Hepatocyte (in vitro differentiated cells): ENCODE measurements around the gene ORM2.

Experiments
- EZH2 ChIP-seq: fragments of 200-600 bp; sonication (generic); IDR thresholded peaks from 2 replicates; pipeline ENCODE4 v1.6.1; 2016; ENCODE audit warnings: antibody characterized with exemption, mild to moderate bottlenecking, borderline replicate concordance
- TF ChIP-seq, protein P1 (sequence below): fragments of 200-600 bp; sonication (generic); IDR thresholded peaks from 2 replicates; pipeline ENCODE4 v1.5.1; 2016; ENCODE audit warnings: antibody characterized with exemption, mild to moderate bottlenecking; ENCODE audit not compliant: poor library complexity

DNA sequence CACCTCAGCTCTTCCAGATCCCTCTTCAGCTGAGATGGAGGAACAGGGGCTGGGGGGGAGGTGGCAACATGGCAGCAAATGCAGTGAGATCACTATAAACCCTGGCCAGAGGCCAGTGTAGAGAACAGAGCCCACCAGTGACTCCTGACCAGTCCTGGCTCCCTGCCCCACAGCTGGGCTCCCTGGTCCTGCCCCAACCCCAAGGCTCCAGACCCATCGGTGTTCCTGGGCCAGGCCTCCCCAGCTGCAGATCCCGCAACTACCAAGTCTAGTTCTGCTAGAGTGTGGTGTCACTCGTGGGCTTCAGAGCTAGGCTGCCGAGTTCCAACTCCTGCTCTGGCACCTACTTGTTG is 41.3 kb downstream of the ORM2 start:
- TF ChIP-seq, protein P1, sequence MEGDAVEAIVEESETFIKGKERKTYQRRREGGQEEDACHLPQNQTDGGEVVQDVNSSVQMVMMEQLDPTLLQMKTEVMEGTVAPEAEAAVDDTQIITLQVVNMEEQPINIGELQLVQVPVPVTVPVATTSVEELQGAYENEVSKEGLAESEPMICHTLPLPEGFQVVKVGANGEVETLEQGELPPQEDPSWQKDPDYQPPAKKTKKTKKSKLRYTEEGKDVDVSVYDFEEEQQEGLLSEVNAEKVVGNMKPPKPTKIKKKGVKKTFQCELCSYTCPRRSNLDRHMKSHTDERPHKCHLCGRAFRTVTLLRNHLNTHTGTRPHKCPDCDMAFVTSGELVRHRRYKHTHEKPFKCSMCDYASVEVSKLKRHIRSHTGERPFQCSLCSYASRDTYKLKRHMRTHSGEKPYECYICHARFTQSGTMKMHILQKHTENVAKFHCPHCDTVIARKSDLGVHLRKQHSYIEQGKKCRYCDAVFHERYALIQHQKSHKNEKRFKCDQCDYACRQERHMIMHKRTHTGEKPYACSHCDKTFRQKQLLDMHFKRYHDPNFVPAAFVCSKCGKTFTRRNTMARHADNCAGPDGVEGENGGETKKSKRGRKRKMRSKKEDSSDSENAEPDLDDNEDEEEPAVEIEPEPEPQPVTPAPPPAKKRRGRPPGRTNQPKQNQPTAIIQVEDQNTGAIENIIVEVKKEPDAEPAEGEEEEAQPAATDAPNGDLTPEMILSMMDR, result no peak
- TF ChIP-seq EZH2, result no peak
